Lower leg skin (tissue), 4 donors: ENCODE data around the gene PPP3R1. TPM values are rescaled to one million over a fixed set of nuclear protein-coding genes. Genes with fewer than 3 reads are reported as not detected.

Source experiments
- DNase-seq, 2 donors: peaks; one replicate each; pipeline ENCODE4 v3.0.0-alpha.2; 2019; ENCODE audit warnings: low spot score in 2 of 2
- H3K4me3 ChIP-seq: fragments of 200-600 bp; sonication (generic); 2 replicates; pipeline ENCODE4 v1.5.1; 2017; ENCODE audit warnings: mild to moderate bottlenecking, low read depth; ENCODE audit not compliant: poor library complexity, severe bottlenecking
- POLR2A ChIP-seq, 2 donors: fragments of 450-650 bp; IDR thresholded peaks; one replicate each; pipeline ENCODE4 v1.6.1; 2016 to 2017; ENCODE audit warnings: antibody characterized with exemption in 2 of 2, mild to moderate bottlenecking in 1 of 2, moderate library complexity in 1 of 2
- WGBS, 2 donors: methylation state at CpG; one replicate each; pipeline ENCODE4 v1.1.5; 2018; 5-methylcytosine and 5-hydroxymethylcytosine counted together
- intact Hi-C: fragments of 100-400 bp; cut with DNase I; formaldehyde crosslinking; loops from one replicate; pipeline ENCODE4 v1.15.0; 2023; ENCODE audit warnings: low total_unique reads
- total RNA-seq, 4 donors: library from RNA; depleted of rRNA; stranded (reverse); fragments of >200 nt; gene quantifications; one replicate each; pipeline ENCODE4 v1.1.0, GENCODE V29; 2016
- TF ChIP-seq, protein P1 (sequence below), 3 donors: fragments of 450-650 bp; IDR thresholded peaks; one replicate each; pipeline ENCODE4 v1.5.1; 2016; ENCODE audit warnings: antibody characterized with exemption in 3 of 3, mild to moderate bottlenecking in 3 of 3, moderate library complexity in 2 of 3

The PPP3R1 gene, protein sequence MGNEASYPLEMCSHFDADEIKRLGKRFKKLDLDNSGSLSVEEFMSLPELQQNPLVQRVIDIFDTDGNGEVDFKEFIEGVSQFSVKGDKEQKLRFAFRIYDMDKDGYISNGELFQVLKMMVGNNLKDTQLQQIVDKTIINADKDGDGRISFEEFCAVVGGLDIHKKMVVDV
- 10 to 100 TPM; 31.0 to 42.4 (median 34.7) TPM for total RNA-seq

DNA sequence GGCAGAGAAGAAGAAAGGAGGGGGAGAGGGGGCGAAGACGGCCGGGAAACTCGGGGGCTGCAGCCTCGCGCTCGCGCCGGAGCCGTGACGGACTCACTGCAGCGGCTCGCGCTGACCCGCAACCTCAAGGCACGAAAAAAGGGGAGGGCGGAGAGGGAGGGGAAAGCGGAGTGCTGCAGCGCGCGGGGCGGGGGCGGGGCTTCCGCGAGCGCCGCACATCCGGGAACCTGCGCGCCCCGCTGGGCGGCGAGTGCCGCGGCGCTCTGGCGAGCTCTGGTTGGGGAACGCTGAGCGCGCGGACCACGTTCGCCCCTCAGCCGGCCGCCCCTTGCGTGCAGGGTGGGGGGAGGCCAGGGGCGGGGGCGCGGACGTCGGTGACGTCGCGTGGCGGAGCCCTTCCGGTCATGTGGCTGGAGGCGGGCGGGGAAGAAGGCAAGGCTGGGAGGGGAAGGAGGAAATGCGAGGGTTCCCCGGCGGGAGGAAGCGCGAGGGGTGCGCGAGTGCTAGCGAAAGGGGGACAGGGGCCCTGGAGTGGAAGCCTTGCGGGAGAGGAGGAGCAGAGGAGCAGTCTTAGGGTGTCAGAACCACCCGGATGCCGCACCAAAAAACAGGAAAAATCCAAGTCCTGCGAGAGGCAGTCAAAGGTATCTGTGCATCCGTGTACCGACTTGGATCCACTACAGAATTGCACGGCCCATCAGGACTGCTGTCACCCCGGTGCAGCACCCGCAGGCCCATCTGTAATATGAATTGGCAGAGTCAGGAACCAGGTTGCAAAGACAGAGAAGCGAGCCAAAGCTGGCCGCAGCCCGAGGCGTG, at the start of gene PPP3R1:
Gene PPP3R1, minus strand, starts transcription at position 133 of the 819 bp plus-strand sequence. CDS start 405 bp downstream, outside the sequence.
- peak; percentile 93 to 99 for DNase-seq
- peak within 1 kb of the TSS; percentile 89 for H3K4me3 ChIP-seq
- 0 to 1% methylated on average over 62 to 67 of the region's 79 CpGs for WGBS, 2 donors
- TF ChIP-seq POLR2A (IDR thresholded peaks at IDR 0.05) = peak in 1 of 2 donors; percentile 80
- TF ChIP-seq, protein P1, sequence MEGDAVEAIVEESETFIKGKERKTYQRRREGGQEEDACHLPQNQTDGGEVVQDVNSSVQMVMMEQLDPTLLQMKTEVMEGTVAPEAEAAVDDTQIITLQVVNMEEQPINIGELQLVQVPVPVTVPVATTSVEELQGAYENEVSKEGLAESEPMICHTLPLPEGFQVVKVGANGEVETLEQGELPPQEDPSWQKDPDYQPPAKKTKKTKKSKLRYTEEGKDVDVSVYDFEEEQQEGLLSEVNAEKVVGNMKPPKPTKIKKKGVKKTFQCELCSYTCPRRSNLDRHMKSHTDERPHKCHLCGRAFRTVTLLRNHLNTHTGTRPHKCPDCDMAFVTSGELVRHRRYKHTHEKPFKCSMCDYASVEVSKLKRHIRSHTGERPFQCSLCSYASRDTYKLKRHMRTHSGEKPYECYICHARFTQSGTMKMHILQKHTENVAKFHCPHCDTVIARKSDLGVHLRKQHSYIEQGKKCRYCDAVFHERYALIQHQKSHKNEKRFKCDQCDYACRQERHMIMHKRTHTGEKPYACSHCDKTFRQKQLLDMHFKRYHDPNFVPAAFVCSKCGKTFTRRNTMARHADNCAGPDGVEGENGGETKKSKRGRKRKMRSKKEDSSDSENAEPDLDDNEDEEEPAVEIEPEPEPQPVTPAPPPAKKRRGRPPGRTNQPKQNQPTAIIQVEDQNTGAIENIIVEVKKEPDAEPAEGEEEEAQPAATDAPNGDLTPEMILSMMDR (IDR thresholded peaks at IDR 0.05) = no peak
- intact Hi-C loops = no loop called here

DNA sequence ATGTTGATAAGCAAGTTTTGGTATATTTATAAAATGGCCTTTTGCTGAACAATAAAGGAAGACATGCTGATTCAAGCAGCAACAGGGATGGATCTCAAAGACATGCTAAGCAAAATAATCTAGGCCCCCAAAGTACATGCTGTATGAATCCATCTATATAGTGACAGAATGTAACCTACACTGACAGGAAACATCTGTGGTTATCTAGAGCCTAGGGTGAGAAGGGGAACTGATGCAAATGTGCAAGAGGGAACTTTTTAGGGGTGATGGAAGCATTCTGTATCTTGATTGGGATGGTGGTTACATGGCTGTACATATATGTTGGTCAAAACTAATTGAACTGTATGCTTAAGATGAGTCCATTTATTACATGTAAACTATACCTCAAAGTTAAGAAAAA, 43.2 kb upstream of the PPP3R1 start:
- no peak overlapping the region for H3K4me3 ChIP-seq
- intact Hi-C loops = no loop called here
- TF ChIP-seq, protein P1 (IDR thresholded peaks at IDR 0.05) = no peak
- no peak for TF ChIP-seq POLR2A (IDR thresholded peaks at IDR 0.05)
- DNase-seq = no peak

DNA sequence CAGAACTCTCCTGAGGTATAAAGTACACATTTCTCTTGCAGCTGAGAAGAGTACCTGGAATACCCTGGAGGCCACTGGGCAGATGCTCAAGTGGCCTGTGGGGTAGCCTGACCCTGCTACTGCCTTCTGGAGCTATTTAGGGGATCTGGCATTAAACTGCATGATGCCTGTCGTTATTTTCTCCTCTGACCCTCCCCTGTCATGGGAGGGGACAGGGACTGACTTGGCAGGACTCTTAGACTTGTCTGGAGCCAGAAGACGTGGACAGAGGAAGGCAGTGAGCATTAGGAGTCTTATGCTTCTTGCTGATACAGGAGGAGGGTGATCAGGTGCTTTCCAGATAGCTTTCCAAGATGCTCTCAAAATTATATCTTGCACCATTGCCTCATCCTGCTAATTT, 42.6 kb upstream of the PPP3R1 start:
- 33 to 40% methylated on average over 2 of the region's 2 CpGs for WGBS, 2 donors
- H3K4me3 ChIP-seq = no peak overlapping the region
- intact Hi-C loops = loop anchor here (5.0 kb wide), 1 partner anchor 173 kb away; no protein-coding TSS in a partner anchor
- no peak for DNase-seq
- TF ChIP-seq, protein P1 (IDR thresholded peaks at IDR 0.05) = no peak
- no peak for TF ChIP-seq POLR2A (IDR thresholded peaks at IDR 0.05)

DNA sequence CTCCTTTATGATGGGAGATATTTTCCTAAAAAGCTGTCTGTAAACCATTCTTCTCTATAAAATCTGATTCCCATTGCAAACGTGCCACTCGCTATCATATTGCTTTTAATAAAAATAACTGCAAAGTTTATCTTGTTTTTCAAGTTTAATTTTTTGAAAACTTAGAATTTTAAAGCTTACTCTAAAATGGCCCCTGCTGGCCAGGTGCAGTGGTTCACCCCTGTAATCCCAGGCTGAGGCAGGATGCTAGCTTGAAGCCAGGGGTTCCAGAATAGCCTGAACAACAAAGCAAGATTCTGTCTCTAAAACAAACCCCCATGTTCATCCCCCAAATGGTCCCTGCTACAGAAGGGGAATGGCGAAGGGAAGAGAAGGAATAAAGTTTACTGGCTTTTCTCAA, 41.9 kb upstream of the PPP3R1 start:
- DNase-seq = no peak
- intact Hi-C loops = loop anchor here (5.0 kb wide), 1 partner anchor 172 kb away; no protein-coding TSS in a partner anchor
- WGBS, 2 donors = 93 to 95% methylated on average over 3 of the region's 3 CpGs
- no peak for TF ChIP-seq POLR2A (IDR thresholded peaks at IDR 0.05)
- TF ChIP-seq, protein P1 (IDR thresholded peaks at IDR 0.05) = no peak
- H3K4me3 ChIP-seq = no peak overlapping the region

DNA sequence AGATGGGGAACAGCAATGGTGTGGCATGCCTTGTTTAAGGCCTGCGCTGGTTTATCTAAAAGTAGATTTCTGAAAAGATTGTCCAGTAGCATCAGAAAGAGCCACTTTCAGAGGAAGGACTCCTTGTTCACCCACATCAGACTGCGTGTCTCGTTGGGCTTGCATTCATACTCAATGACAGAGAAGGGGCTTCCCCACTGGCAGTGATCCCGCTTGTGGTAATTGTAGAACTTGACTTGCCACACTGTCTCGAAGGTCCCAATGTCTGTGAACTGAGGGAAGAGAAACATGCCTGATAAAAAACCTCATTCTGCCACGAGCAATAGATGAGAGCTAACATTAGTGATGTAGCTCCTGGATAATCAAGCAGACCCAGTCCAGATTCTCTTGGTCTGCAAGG, 41.4 kb upstream of the PPP3R1 start:
- 76 to 86% methylated on average over 6 of the region's 6 CpGs for WGBS, 2 donors
- intact Hi-C loops = loop anchor here (5.0 kb wide), 1 partner anchor 171 kb away; no protein-coding TSS in a partner anchor
- no peak overlapping the region for H3K4me3 ChIP-seq
- DNase-seq = no peak
- no peak for TF ChIP-seq POLR2A (IDR thresholded peaks at IDR 0.05)
- TF ChIP-seq, protein P1 (IDR thresholded peaks at IDR 0.05) = no peak
